Endothelial cell of umbilical vein (primary cell): ENCODE results near the gene MRPS35. TPM values are rescaled to one million over a fixed set of nuclear protein-coding genes. Genes with fewer than 3 reads are reported as not detected.

Experiments
- BruUV-seq: library from RNA; stranded (reverse); fragments of 400-500 nt; replicated peaks from 2 replicates; lab custom pipeline; 2021; lab: Mats Ljungman, UMichigan
- CTCF ChIA-PET: fragments of 300-600, 350-600 bp; sonication (Branson Sonifier 250); formaldehyde crosslinking; loops from one replicate; lab custom pipeline; 2021; ENCODE audit warnings: antibody characterized with exemption, inconsistent platforms; lab: Charles Lee
- POLR2A ChIA-PET: fragments of 300-600, 350-600 bp; sonication (Branson Sonifier 250); formaldehyde crosslinking; loops from one replicate; lab custom pipeline; 2021; ENCODE audit warnings: antibody characterized with exemption, inconsistent platforms; lab: Charles Lee
- DNase-seq: peaks from one replicate; pipeline ENCODE4 v3.0.0-alpha.2; 2011; ENCODE audit warnings: low read depth, low spot score
- FAIRE-seq: peaks from 2 replicates; lab custom pipeline; 2011; peaks lifted over from hg19 to GRCh38; lab: Jason Lieb, UNC
- H2AFZ ChIP-seq: 2 replicates; pipeline ENCODE4 v1.6.0; 2012; ENCODE audit warnings: low read depth, low read length, control low read depth, inconsistent platforms
- H3K27ac ChIP-seq: 2 replicates; pipeline ENCODE4 v1.5.1; 2011; ENCODE audit warnings: low read depth, mild to moderate bottlenecking, control low read depth, low read length, moderate library complexity; ENCODE audit not compliant: insufficient read depth
- H3K27me3 ChIP-seq, 2 experiments: 2 replicates each; pipeline versions ENCODE4 v1.6.0 to v1.6.1; 2011; ENCODE audit warnings: low read length in 2 of 2, mixed read lengths in 1 of 2; ENCODE audit not compliant: control insufficient read depth in 2 of 2, insufficient read depth in 2 of 2
- H3K36me3 ChIP-seq, 2 experiments: 2 replicates in 1 of 2; 3 replicates in 1 of 2; pipeline ENCODE4 v1.5.1; 2011; ENCODE audit warnings: low read length in 2 of 2, mild to moderate bottlenecking in 1 of 2, moderate library complexity in 1 of 2; ENCODE audit not compliant: control insufficient read depth in 2 of 2, insufficient read depth in 2 of 2; ENCODE audit errors: extremely low read depth in 1 of 2
- H3K4me1 ChIP-seq: 3 replicates; pipeline ENCODE4 v1.5.1; 2011; ENCODE audit warnings: mild to moderate bottlenecking, low read length; ENCODE audit not compliant: control insufficient read depth, insufficient read depth; ENCODE audit errors: extremely low read depth
- H3K4me2 ChIP-seq: 2 replicates; pipeline ENCODE4 v1.6.1; 2011; ENCODE audit warnings: low read length, control low read depth, mixed read lengths; ENCODE audit not compliant: insufficient read depth
- H3K4me3 ChIP-seq, 3 experiments: fragments of 200-600 bp in 1 of 3; sonication (generic), shearing (Covaris generic) in 1 of 3; replicated peaks in 1 of 3; 2 replicates each; pipeline ENCODE4 v1.5.1; 2011 to 2016; ENCODE audit warnings: control low read depth in 3 of 3, low read length in 3 of 3, mild to moderate bottlenecking in 2 of 3, inconsistent platforms in 1 of 3, low read depth in 1 of 3, moderate library complexity in 1 of 3; ENCODE audit not compliant: insufficient read depth in 1 of 3
- H3K79me2 ChIP-seq: 2 replicates; pipeline ENCODE4 v1.6.0; 2012; ENCODE audit warnings: low read length, inconsistent platforms; ENCODE audit not compliant: control insufficient read depth, insufficient read depth
- H3K9ac ChIP-seq: replicated peaks from 2 replicates; pipeline ENCODE3; 2011; ENCODE audit warnings: low read length, control low read depth; ENCODE audit not compliant: insufficient read depth; ENCODE audit errors: extremely low read depth
- H3K9me1 ChIP-seq: replicated peaks from 3 replicates; pipeline ENCODE4 v1.6.0; 2011; ENCODE audit warnings: mild to moderate bottlenecking, low read length; ENCODE audit not compliant: control insufficient read depth, insufficient read depth; ENCODE audit errors: extremely low read depth
- H3K9me3 ChIP-seq: replicated peaks from 2 replicates; pipeline ENCODE4 v1.5.1; 2012; ENCODE audit warnings: low read length, inconsistent platforms; ENCODE audit not compliant: control insufficient read depth, insufficient read depth
- H4K20me1 ChIP-seq: replicated peaks from 2 replicates; pipeline ENCODE3; 2011; ENCODE audit warnings: mild to moderate bottlenecking, low read length; ENCODE audit not compliant: control insufficient read depth, insufficient read depth; ENCODE audit errors: extremely low read depth
- FOS ChIP-seq: IDR thresholded peaks from 2 replicates; pipeline ENCODE4 v1.6.1; 2011; ENCODE audit warnings: mild to moderate bottlenecking, low read length, moderate library complexity, borderline replicate concordance; ENCODE audit not compliant: insufficient read depth
- GATA2 ChIP-seq: IDR thresholded peaks from 2 replicates; pipeline ENCODE4 v1.7.0; 2011; ENCODE audit warnings: low read depth, mild to moderate bottlenecking, moderate library complexity, mixed read lengths, low read length; ENCODE audit not compliant: insufficient read length, insufficient read depth
- JUN ChIP-seq: IDR thresholded peaks from 2 replicates; pipeline ENCODE4 v1.6.1; 2011; ENCODE audit warnings: borderline replicate concordance, low read depth; ENCODE audit not compliant: insufficient read length, insufficient read depth
- MYC ChIP-seq: IDR thresholded peaks from one replicate; pipeline ENCODE4 v1.6.1; 2011; ENCODE audit warnings: mild to moderate bottlenecking, low read depth, low read length
- POLR2A ChIP-seq: IDR thresholded peaks from 2 replicates; pipeline ENCODE4 v1.6.1; 2012; ENCODE audit warnings: low read depth, mild to moderate bottlenecking, control low read depth, low read length
- POLR2AphosphoS5 ChIP-seq: IDR thresholded peaks from 2 replicates; pipeline ENCODE4 v1.6.1; 2012; ENCODE audit warnings: low read depth, mild to moderate bottlenecking, control low read depth, low read length, moderate library complexity; ENCODE audit not compliant: insufficient read depth
- dilution Hi-C: fragments of 300-500 bp; cut with MboI; formaldehyde crosslinking; loops from one replicate; pipeline ENCODE4 v1.15.0; 2019; ENCODE audit warnings: low sequenced_read_pairs; ENCODE audit not compliant: extremely low pct_ligation_motif_present
- intact Hi-C: fragments of 100-400 bp; cut with micrococcal nuclease; formaldehyde crosslinking; loops from one replicate; pipeline ENCODE4 v1.10.0; 2022
- polyA plus RNA-seq, 4 experiments: library from polyadenylated mRNA; depleted of rRNA in 3 of 4; stranded (reverse) in 3 of 4; unstranded in 1 of 4; fragments of >200 nt; gene quantifications; 2 replicates each; pipeline versions ENCODE4 v1.2.1 to v1.2.3, GENCODE V29; 2011 to 2012; ENCODE audit warnings: missing spikeins in 1 of 4
- total RNA-seq: library from RNA; stranded (reverse); gene quantifications from 2 replicates; pipeline ENCODE4 v1.2.3, GENCODE V29; 2021
- TF ChIP-seq, protein P1 (sequence below), 2 donors: IDR thresholded peaks; 1 replicate in 1 of 2; 2 replicates in 1 of 2; pipeline ENCODE4 v1.5.1; 2011; ENCODE audit warnings: low read length in 2 of 2, mild to moderate bottlenecking in 2 of 2, moderate library complexity in 2 of 2, control low read depth in 1 of 2, inconsistent platforms in 1 of 2, low read depth in 1 of 2; ENCODE audit not compliant: insufficient read depth in 1 of 2; ENCODE audit errors: extremely low read depth in 1 of 2
- TF ChIP-seq, protein P2 (sequence below): IDR thresholded peaks from 2 replicates; pipeline ENCODE4 v1.6.1; 2011; ENCODE audit not compliant: insufficient read depth, insufficient read length

MRPS35 gene
- total and polyA plus RNA-seq, 2 donors (not counting 3 experiments of a cell fraction or from before 2014, with no cell fraction given), result 22.7 to 38.6 TPM

DNA sequence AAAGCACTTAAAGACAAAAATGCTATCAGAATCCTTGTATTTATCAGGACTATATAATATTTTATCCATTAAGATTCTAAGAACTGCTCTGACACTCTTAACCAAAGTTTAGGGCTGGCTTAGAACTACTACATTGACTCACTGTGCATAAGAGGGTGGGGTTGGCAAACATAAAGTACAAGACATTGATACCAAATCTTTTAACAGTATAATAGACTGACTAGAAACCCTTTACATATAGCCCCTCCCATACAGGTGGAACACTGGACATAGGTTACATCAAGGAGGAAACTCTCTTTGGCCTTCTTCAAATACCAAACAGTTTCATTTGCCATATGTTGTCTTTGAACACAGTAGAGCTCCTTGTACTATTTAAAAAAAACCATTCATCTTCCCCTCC is 30.0 kb upstream of the MRPS35 start:
- no peak overlapping the region for H3K9ac ChIP-seq
- no peak for FAIRE-seq
- H2AFZ ChIP-seq, result no peak overlapping the region
- CTCF ChIA-PET, result no interaction called here
- H3K4me3 ChIP-seq, result no peak overlapping the region
- intact Hi-C loops, result no loop called here
- dilution Hi-C loops, result no loop called here
- H3K27me3 ChIP-seq, result no peaks in the 10 kb centered on the region
- POLR2A ChIA-PET, result no interaction called here
- H3K36me3 ChIP-seq, result peaks cover 24 to 48% of the 10 kb centered on the region in 2 experiments
- H3K9me1 ChIP-seq, result no peaks in the 10 kb centered on the region
- H3K4me2 ChIP-seq, result no peak overlapping the region
- H3K9me3 ChIP-seq, result no peaks in the 10 kb centered on the region
- no TSS peak for BruUV-seq
- no peaks in the 10 kb centered on the region for H4K20me1 ChIP-seq
- no peak overlapping the region for H3K27ac ChIP-seq
- H3K4me1 ChIP-seq, result no peaks in the 10 kb centered on the region
- no peak for TF ChIP-seq JUN
- TF ChIP-seq FOS, result no peak
- no peak for TF ChIP-seq MYC
- no peak for TF ChIP-seq POLR2A
- no peak for TF ChIP-seq GATA2
- TF ChIP-seq, protein P1, sequence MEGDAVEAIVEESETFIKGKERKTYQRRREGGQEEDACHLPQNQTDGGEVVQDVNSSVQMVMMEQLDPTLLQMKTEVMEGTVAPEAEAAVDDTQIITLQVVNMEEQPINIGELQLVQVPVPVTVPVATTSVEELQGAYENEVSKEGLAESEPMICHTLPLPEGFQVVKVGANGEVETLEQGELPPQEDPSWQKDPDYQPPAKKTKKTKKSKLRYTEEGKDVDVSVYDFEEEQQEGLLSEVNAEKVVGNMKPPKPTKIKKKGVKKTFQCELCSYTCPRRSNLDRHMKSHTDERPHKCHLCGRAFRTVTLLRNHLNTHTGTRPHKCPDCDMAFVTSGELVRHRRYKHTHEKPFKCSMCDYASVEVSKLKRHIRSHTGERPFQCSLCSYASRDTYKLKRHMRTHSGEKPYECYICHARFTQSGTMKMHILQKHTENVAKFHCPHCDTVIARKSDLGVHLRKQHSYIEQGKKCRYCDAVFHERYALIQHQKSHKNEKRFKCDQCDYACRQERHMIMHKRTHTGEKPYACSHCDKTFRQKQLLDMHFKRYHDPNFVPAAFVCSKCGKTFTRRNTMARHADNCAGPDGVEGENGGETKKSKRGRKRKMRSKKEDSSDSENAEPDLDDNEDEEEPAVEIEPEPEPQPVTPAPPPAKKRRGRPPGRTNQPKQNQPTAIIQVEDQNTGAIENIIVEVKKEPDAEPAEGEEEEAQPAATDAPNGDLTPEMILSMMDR (IDR thresholded peaks at IDR 0.05; ENCODE audit: extremely low read depth in 1 of 2, insufficient read depth in 1 of 2, low read depth in 1 of 2, low read length in 2 of 2), result no peak
- TF ChIP-seq, protein P2, sequence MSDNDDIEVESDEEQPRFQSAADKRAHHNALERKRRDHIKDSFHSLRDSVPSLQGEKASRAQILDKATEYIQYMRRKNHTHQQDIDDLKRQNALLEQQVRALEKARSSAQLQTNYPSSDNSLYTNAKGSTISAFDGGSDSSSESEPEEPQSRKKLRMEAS, result no peak
- no peak for TF ChIP-seq POLR2AphosphoS5
- H3K79me2 ChIP-seq, result no peaks in the 10 kb centered on the region
- no peak for DNase-seq
